ENCODE results near the gene STING1.
"Not testable (repeated sequence)": the region's sequence is repeated elsewhere in the genome, so short reads cannot be mapped to it uniquely, and the experiment has no call there.

STING1 gene

DNA sequence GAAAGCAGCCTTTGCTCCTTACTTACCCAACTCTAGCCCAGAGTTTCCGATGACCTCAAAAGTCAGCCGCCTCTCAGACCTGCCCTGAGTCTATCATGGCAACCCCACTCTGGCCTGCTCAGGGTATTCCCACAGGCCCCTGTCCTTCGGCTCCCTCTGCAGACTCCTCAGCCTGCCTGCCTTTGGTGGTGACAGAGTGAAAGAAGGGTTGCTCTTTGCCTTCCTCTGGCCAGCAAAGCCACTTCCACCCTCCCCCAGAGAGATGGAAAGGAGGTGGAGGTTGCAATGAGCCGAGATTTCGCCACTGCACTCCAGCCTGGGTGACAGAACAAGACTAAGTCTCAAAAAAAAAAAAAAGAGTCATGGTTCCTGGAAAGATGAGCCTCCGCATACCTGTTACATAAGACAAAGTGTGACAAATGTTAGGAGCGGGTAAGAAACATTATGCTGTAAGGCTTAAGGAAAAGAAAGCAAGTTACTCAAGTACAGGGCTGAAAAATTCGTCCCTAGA is 14.1 kb downstream of the STING1 start:
- no peak for DNase-seq (ENCODE audit: low spot score)

DNA sequence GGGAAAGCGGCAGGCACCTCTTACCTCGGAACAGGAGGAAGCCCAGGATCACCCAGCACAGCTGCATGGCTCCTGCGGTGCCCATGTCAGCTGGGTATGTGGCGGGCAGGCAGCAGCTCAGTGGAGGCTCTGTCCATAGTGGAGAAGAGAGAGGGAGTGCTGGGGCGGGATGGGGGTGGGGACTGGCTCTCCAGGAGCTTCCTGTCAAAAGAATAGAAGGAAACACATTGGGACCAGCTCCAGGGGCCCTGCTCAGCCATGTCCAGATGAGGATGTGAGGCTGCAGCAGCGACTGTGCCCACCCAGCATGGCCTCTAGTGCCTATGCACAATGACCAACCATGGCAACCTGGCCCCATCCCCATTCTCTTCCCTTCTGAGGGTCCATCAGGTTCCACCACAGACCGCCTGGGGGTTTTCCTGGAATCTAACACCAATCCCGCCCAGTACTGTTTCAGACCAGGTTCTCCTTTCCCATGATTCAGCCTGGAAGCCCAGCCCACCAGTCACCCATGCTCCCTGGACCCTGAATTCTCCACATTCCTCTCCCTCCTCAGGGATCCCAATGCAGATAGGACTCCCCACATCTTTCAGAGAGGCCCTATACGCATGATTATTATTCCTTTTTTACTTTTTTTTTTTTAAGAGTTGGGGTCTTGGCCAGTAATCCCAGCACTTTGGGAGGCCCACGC is 19.8 kb downstream of the STING1 start, which contains the start of gene ECSCR:
Gene ECSCR (minus strand): TSS at position 158 of the 691 bp plus-strand sequence. CDS start 73 bp downstream, at position 85.
- no peak for DNase-seq (ENCODE audit: low spot score)

DNA sequence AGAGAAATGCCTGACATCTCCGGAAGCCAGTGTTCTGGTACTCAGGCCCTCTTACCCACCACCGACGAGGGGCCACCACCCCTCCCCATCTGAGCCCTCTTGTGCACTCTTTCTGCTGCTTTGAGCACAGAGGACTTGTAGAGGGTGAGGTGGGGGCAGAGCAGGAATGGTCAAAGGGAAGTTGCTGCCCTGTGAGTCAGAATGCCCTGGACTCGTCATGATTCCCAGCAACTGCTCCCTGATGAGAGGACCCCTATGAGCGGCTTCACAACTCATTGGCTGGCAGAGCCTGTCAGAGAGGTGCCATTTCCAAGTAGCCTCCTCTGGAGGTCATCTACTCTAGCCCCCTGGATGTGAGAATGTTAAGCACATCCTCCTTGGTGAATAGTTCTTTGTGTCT is 20.9 kb downstream of the STING1 start:
- no peak for DNase-seq (ENCODE audit: low spot score)

DNA sequence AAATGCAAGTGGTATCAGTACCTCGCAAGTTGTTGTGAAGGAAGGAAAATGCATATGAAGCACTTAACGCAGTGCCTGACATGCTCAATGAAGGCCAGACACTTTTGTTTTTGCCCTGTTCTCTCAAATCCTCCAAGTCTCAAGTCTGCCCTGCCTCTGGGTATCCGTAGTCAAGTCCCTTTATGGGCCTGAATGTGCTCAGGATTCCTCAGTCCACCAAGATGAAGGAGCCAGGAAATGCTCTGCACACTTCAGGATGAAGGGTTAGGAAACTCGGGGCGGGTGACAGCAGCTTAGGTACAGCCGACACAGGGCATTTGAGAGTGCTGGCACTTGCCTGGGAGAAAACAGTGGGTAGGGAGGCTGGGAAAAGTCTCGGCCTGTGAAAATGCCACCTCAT is 21.4 kb downstream of the STING1 start:
- no peak for DNase-seq (ENCODE audit: low spot score)

DNA sequence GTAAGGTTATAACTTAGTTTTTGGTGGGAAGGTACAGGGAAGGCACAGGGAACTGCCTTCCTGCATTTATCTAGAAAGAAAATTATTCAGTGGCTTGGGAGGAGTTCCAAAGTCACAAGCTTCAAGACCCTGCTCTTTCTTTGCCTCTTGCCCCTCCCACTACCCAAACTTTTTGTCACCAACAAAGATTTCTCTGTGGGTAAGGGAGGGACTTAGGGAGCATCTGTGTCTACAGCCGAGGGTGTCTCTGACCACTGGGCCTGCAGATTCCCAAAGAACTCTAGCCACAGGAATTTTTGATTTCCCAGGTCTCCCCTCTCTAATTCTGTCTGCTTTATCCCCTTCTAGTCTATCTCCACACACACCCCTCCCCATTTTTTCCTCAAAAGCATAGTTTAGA is 22.1 kb downstream of the STING1 start:
- DNase-seq (ENCODE audit: low spot score), result no peak

DNA sequence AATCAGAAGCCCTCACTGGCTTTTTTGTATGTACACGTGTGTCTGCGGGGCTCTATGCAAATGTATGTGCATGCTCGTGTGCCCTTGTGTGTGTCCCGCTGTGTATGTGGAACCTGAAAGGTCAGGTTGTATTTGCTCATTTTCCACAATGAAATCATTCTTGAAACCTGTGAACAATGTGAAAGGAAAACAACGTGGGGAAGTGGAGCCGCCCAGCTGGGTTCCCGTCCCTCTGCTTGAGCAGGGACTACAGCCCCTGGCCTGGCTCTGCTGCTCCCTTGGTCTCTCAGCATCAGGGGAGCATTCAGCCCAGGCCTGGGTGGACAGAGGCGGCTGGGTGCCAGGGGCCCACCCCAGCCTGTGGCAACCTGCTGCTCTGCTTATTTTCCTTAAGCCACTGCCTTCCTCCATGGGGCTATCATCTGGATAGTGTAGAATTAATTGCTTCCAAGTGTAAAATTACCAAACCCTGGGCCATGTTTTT is 23.1 kb downstream of the STING1 start:
- DNase-seq (ENCODE audit: low spot score), result no peak

DNA sequence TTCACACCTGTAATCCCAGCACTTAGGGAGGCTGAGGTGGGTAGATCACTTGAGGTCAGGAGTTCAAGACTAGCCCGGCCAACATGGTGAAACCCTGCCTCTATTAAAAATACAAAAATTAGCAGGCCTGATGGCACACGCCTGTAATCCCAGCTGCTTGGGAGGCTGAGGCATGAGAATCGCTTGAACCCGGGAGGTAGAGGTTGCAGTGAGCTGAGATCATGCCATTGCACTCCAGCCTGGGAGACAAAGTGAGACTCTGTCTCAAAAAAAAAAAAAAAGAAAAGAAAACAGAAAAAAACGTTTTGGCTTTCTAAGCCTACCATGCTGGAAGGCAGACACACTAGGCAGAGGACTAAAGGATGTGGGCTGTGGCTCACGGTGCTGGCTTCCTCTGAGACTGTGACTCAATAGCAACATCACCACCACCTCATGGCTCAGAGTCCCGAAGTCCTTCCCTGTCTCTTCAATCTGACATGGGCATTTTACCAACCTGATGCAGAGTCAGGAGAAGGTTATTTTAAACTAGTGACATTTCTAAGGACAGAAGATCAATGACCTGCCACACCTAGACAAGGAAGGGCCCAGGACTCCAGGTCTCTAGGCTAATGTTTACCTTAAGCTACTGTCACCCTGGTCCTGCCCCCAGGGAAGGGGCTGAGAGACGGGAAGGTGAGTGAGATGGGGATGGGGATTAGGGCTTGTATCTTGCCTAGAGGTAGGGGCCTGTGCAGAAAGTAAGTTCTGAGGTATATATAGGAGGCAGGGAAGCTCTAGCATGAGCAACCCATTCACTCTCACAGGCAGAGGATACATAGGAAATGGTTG is 23.8 kb downstream of the STING1 start:
- no peak for DNase-seq (ENCODE audit: low spot score)

DNA sequence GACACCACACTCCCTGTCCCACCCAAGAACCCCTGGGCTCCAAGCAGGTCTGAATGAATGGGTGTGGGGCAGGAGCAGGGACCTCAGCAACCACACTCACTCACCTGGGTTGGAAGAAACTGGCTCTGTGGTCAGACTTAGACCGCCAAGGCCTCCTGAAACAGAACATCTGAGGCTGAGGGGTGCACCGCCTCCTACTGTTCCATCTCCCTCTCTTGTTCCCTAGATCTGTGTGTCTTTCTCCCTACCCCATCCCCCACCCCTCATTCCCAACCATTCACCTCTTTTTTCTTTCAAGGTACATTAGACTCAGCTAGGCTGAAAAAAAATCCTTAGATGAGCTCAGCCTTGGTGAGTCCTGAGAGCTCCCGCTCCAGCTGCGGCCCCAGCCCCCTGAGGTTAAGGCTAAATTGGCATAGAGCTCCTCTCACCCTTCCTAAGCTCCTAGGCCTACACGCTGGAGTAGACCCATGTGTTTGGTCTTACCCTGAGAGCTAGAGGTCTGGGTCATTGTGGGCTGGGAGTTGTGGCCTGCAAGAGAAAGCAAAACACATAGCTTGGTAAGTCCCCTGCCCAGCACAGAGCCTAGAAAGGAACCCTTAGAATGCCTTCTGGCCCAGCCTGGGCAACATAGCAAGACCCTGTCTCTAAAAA is 24.8 kb downstream of the STING1 start:
- no peak for DNase-seq (ENCODE audit: low spot score)

DNA sequence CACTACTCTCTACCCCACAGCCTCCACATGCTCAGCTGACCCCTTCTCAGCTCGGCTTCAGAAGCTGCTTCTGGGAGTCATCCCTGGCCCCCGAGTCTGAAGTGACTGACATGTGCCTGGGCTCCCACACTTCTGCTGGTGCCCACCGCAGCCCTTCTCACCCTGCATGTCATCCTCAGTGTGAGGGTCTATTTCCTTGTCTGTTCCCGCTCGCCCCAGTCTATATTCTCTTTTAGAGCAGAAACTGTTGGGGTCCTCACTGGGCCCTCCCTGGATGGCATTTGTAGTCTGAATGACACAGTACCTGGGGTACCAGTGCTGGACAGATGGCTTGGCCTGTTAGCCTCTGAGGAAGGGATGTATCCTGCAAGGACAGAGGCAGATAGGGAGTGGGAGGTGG is 25.3 kb downstream of the STING1 start:
- no peak for DNase-seq (ENCODE audit: low spot score)

DNA sequence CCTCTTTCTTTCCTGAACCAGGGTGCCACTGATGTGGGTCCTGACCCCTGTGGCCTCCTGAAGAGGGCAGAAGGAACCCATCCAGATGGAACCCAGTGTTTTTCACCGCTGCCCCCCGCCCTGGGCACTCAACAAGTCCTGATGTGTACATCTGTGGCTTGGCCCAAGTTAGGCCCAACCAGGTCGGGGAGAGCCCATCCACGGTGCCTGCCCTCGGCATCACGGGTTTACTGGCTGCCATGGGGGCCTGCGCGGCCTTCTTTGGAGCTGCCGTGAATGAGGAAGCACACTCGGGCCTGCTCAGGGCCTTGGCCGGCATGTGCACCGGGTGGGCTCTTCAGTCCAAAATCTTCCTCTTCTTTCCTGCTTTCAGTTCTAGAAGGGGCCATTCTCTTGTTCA is 25.8 kb downstream of the STING1 start:
- no peak for DNase-seq (ENCODE audit: low spot score)

DNA sequence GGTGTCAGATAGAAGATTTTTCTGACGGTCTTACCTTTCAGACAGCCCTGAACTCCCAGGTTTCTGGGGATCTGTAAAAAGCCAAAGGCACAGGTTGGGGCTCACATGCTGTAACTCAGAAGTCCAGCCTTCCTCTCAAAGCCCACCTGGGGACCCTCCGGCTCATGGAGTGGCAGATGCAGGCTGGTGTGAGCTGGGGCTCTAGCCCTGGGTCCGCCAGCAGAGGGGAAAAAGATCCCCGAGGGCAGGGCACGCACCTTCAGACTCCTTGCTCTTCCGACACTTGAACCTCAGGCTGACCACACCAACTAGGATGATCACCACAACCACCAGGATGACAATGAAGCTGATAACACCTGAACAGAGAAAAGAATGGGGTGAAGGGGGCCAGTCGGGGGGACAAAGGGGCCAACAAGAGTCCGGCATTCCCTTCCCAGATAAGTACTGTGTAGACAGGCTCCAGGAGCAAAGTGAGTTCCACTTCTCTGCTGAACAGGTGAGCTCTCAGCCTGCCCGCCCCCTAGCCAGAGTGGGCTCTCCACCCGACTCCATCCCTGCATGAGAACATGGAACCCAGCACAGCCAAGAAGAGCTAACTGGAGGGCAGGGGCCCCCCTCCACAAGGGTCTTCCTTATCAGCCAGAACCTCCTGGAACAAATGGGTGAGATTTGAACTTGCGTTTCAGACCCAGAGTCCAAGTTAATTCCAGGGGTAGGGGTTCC is 27.8 kb downstream of the STING1 start:
- no peak for DNase-seq (ENCODE audit: low spot score)

DNA sequence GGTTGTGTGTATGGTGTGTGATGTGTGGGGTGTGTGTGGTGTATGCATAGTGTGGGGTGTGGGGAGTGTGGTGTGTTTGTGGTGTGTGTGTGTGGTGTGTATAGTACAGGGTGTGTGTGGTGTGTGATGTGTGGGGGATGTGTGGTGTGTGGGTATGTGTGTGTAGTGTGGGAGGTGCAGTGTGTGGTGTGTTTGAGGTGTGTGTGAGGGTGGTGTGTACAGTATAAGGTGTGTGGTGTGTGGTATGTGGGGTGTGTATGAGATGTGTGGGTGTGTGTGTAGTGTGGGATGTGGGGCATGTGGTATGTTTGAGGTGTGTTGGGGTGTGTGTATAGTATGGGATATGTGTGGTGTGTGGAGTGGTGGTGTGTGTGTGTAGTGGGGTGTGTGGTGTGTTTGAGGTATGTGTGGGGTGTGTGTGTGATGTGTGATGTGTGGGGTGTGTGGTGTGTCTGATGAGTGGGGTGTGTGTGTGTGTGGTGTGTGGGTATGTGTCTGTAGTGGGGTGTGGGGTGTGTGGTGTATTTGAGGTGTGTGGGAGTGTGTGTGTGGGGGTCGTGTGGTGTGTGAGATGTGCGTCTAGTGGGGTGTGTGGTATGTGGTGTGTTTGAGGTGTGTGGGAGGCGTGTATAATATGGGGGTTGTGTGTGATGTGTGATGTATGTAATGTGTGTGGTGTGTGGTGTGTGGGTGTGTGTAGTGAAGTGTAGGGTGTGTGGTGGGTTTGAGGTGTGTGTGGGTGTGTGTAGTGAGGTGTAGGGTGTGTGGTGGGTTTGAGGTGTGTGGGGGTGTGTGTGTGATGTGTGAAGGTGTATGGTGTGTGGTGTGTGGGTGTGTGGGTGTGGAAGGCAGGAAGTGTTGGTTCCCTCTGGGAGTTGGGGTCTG is 28.6 kb downstream of the STING1 start:
- DNase-seq (ENCODE audit: low spot score), result no peak

DNA sequence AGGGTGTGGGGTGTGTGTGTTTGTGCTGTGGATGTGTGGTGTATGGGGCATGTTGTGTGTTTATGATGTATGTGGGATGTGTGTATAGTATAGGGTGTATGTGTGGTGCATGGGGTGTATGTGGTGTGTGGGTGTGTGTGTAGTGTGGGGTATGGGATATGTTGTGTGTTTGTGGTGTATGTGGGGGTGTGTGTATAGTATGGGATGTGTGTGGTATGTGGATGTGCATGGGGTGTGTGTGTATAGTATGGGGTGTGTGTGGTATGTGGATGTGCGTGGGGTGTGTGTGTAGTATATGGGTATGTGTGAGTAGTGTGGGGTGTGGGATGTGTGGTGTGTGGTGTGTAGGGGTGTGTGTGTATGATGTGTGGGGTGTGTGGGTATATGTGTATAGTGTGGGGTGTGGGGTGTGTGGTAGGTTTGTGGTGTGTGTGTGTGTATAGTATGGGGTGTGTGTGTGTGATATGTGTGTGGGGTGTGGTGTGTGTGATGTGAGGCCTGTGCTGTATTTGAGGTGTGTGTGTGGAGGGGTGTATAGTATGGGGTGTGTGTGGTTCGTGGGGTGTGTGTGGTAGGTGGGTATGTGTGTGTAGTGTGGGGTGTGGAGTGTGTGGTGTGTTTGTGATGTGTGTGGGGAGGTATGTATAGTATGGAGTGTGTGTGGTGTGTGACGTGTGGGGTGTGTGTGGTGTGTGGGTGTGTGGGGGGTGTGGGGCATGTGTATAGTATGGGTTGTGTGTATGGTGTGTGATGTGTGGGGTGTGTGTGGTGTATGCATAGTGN is 30.5 kb downstream of the STING1 start:
- no peak for DNase-seq (ENCODE audit: low spot score)

DNA sequence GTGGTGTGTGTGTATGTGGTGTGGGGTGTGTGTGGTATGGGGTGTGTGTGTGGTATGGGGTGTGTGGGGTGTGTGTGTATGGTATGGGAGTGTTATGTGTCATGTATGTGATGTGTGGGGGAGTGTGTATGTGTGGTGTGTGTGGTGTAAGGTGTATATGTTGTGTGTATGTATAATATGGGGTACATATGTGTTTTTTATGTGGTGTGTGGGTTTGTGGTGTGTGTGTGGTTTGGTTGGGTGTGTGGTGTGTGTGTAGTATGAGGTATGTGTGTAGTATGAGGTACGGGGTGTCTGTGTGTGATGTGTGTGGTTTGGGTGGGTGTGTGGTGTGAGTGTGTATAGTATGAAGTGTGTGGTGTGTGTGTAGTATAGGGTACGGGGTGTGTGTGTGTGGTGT is 31.4 kb downstream of the STING1 start:
- no peak for DNase-seq (ENCODE audit: low spot score)

DNA sequence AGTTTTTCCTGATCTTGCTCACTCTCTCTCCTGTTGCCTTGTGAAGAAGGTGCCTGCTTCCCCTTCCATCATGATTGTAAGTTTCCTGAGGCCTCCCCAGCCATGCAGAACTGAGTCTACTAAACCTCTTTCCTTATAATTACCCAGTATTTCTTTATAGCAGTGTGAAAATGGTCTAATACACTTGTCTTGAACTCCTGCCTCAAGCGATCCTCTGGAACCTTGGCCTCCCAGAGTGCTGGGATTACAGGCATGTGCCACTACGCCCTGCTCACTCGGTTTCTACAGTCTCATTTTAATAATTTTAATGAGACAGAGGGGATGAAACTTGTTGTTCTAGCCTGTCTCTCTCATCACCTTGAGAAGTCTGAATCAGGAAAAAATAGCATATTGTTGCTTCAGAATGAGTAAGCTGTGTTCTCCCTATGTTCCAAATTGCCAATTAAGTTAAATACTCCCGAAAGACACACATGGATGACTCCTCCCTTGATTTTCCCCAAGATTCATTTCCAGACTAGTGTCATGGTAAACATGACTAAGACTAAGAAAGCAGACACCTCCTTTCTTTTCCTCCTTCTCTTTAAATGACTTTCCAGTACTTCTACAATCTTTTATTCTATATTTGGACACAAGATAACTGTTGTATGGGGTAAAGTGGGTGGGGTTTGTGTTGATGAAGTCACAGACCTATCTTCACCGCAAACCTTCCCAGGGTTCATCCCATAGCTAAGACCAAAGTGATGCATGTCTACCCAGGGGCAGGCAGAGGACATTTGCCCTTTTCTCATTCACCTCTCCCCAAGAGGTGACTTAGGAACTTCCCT is 35.4 kb downstream of the STING1 start:
- no peak for DNase-seq (ENCODE audit: low spot score)

DNA sequence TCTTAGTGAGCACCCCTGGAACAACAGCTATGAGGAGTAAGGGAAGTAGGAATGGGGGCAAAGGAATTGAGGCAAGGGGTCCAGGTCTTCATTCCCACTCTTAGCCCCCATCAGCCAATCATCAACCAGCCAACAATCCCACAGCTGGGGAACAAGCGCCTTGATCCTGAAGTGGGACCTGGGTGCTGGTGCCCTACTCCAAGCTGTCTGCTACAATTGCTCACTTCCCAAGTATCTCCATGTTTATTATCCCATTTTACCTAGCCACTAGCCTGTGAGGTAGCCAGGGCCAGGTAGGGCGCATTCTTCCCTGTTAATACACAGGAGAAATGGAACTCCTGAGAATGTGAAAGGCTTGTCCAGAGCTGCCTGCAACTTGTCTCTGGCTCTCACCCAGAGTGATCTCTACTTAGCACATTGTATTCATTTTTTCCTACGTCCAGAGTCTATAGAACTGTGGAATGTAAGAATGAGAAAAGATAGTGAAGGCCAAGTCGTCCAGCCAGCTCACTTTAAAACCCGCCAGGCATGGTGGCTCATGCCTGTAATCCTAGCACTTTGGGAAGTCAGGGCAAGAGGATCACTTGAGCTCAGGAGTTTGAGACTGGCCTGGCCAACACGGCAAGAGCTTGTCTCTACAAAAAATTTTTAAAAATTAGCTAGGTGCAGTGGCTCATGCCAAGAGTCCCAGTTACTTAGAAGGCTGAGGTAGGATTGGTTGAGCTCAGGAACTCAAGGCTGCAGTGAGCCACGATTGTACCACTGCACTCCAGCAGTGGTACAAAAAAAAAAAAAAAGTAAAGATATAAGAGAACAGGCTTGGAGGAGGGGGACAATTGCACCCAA is 37.0 kb downstream of the STING1 start:
- no peak for DNase-seq (ENCODE audit: low spot score)

DNA sequence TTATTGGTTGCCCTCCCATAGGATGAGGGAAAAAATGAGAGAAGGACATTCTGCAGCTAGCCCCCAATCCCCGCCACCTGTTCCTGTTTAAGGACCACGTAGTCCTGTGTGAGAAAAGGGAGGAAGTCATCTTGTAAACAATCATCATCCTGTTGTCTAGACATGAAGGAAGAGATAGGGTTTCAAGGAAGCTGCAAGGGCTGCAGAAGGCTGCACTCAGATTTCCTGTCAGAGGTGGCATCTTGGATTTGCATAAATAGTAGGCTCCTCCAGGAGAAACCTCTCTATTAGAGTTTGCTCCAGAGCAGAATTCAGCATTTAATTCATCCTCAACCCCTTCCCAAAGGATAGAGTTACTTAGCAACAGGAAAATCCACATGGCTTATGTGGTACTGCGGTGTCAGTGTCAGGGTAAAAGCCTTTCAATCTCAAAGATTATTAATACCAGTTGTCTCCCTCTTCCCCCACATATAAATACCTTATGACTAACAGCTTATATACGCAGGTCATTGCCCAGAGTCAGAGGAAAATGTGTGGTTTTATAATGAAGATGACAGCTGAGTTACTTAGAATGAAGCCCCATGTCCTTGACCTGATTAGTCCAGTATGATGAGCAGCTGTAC is 38.6 kb downstream of the STING1 start:
- DNase-seq (ENCODE audit: low spot score), result no peak

DNA sequence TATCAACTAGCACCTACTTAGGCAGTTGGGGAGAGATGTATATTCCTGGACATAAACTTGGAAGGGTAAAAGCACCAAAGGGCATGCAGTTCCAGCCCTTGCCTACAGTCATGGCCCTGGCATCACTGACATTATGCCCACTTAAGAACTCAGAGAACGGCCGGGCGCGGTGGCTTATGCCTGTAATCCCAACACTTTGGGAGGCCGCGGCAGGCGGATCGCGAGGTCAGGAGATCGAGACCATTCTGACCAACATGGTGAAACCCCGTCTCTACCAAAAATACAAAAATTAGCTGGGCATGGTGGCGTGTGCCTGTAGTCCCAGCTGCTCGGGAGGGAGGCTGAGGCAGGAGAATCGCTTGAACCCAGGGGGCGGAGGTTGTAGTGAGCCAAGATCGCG is 42.1 kb downstream of the STING1 start:
- DNase-seq (ENCODE audit: low spot score), result not testable (repeated sequence)
